Mammary epithelial cell (primary cell): ENCODE data around the gene WNT7B.

Source experiments
- EZH2 ChIP-seq: IDR thresholded peaks from 2 replicates; pipeline ENCODE4 v1.6.1; 2012; ENCODE audit warnings: low read length, inconsistent platforms, borderline replicate concordance
- TF ChIP-seq, protein P1 (sequence below), 2 donors: IDR thresholded peaks in 1 of 2; conservative IDR thresholded peaks in 1 of 2; 2 replicates each; pipeline ENCODE4 v1.5.1; 2011 to 2012; ENCODE audit warnings: inconsistent platforms in 2 of 2, low read length in 2 of 2, mild to moderate bottlenecking in 2 of 2, control low read depth in 1 of 2, low read depth in 1 of 2; ENCODE audit not compliant: insufficient read depth in 1 of 2; ENCODE audit errors: extremely low read depth in 1 of 2

DNA sequence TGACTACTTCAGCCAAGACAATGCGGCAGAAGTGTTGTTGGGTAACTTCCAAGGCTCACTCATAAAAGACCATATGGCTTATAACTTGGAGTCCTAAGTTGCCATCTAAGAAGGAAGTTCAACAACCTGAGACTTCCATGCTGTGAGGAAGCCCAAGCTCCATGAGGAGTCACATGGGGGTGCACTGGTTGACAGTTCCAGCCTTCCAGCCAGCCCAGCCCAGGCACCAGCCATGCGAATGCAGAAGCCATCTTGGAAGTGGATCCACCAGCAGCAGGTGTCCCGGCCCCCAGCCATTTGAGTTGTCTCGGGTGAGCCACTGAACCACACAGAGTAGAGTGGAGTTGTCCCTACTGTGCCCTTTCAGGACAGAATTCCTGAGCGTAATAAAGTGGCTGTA, 32.8 kb upstream of the WNT7B start:
- TF ChIP-seq EZH2, result no peak
- TF ChIP-seq, protein P1, sequence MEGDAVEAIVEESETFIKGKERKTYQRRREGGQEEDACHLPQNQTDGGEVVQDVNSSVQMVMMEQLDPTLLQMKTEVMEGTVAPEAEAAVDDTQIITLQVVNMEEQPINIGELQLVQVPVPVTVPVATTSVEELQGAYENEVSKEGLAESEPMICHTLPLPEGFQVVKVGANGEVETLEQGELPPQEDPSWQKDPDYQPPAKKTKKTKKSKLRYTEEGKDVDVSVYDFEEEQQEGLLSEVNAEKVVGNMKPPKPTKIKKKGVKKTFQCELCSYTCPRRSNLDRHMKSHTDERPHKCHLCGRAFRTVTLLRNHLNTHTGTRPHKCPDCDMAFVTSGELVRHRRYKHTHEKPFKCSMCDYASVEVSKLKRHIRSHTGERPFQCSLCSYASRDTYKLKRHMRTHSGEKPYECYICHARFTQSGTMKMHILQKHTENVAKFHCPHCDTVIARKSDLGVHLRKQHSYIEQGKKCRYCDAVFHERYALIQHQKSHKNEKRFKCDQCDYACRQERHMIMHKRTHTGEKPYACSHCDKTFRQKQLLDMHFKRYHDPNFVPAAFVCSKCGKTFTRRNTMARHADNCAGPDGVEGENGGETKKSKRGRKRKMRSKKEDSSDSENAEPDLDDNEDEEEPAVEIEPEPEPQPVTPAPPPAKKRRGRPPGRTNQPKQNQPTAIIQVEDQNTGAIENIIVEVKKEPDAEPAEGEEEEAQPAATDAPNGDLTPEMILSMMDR (conservative IDR thresholded peaks at IDR 0.05 in 1 of 2, IDR thresholded peaks at IDR 0.05 in 1 of 2; ENCODE audit: extremely low read depth in 1 of 2, insufficient read depth in 1 of 2, low read depth in 1 of 2, low read length in 2 of 2), result no peak
